Cardiac muscle cell (in vitro differentiated cells and primary cell): ENCODE results near the gene SHISA6. TPM values are rescaled to one million over a fixed set of nuclear protein-coding genes. Genes with fewer than 3 reads are reported as not detected.

Experiments used
- DNase-seq, 2 donors: peaks; one replicate each; pipeline versions ENCODE4 v3.0.0 to v3.0.0-alpha.2; 2010 to 2017; ENCODE audit warnings: low read depth in 1 of 2, low spot score in 1 of 2
- H3K27ac ChIP-seq: fragments of 200-600 bp; sonication (generic); 2 replicates; pipeline ENCODE4 v1.5.1; 2016
- H3K27me3 ChIP-seq: fragments of 200-600 bp; sonication (generic); 2 replicates; pipeline ENCODE4 v1.6.0; 2016; ENCODE audit warnings: control low read depth
- H3K36me3 ChIP-seq: fragments of 200-600 bp; sonication (generic); 2 replicates; pipeline ENCODE4 v1.5.1; 2016; ENCODE audit warnings: control low read depth
- H3K4me1 ChIP-seq: fragments of 200-600 bp; sonication (generic); 2 replicates; pipeline ENCODE4 v1.8.1; 2017; ENCODE audit warnings: low read depth, mild to moderate bottlenecking, mixed run types
- H3K4me3 ChIP-seq: fragments of 200-600 bp; sonication (generic); 2 replicates; pipeline ENCODE4 v1.5.1; 2016; ENCODE audit warnings: mild to moderate bottlenecking
- H3K9me3 ChIP-seq: fragments of 200-600 bp; sonication (generic); 2 replicates; pipeline ENCODE4 v1.5.1; 2017; ENCODE audit warnings: low read depth, mild to moderate bottlenecking, control low read depth
- CTCF ChIP-seq: IDR thresholded peaks from 2 replicates; pipeline ENCODE4 v1.5.1; 2012; ENCODE audit warnings: low read depth, mild to moderate bottlenecking, low read length
- polyA plus RNA-seq: library from polyadenylated mRNA; unstranded; fragments of >200 nt; fragmentation: Nextera tagmentation; extraction: Ambion mirVana; gene quantifications from 2 replicates; pipeline ENCODE4 v1.2.1, GENCODE V29; 2016
- total RNA-seq: library from RNA; depleted of rRNA; stranded (reverse); fragments of >200 nt; gene quantifications from 2 replicates; pipeline ENCODE4 v1.2.3, GENCODE V29; 2016

Gene SHISA6
- total and polyA plus RNA-seq, 2 experiments from 2014 or later: 0.17 to 0.45 TPM

GRCh38 chr17:11331547-11332513, 90.8 kb downstream of the SHISA6 start:
- H3K4me1 ChIP-seq: no peaks in the 10 kb centered on the region
- no peaks in the 10 kb centered on the region for H3K36me3 ChIP-seq
- H3K9me3 ChIP-seq: no peaks in the 10 kb centered on the region
- no peak for TF ChIP-seq CTCF
- no peak overlapping the region for H3K4me3 ChIP-seq
- no peak overlapping the region for H3K27ac ChIP-seq
- no peaks in the 10 kb centered on the region for H3K27me3 ChIP-seq
- no peak for DNase-seq

- H3K27me3 ChIP-seq: no peaks in the 10 kb centered on the region
- no peaks in the 10 kb centered on the region for H3K9me3 ChIP-seq
- DNase-seq: no peak
- H3K4me1 ChIP-seq: no peaks in the 10 kb centered on the region
- no peak overlapping the region for H3K4me3 ChIP-seq
- no peak for TF ChIP-seq CTCF
- H3K27ac ChIP-seq: no peak overlapping the region
- no peaks in the 10 kb centered on the region for H3K36me3 ChIP-seq
Measured at GRCh38 chr17:11332706-11333105, 91.7 kb downstream of the SHISA6 start.

GRCh38 chr17:11334493-11334892, 93.5 kb downstream of the SHISA6 start:
- TF ChIP-seq CTCF: no peak
- H3K4me3 ChIP-seq: no peak overlapping the region
- no peaks in the 10 kb centered on the region for H3K4me1 ChIP-seq
- H3K27ac ChIP-seq: no peak overlapping the region
- H3K9me3 ChIP-seq: no peaks in the 10 kb centered on the region
- no peaks in the 10 kb centered on the region for H3K27me3 ChIP-seq
- DNase-seq: no peak
- no peaks in the 10 kb centered on the region for H3K36me3 ChIP-seq

- Histone ChIP-seq H3K4me3 (no peak overlapping the region), H3K36me3 (no peaks in the 10 kb centered on the region), H3K27ac (no peak overlapping the region), H3K9me3 (no peaks in the 10 kb centered on the region), H3K4me1 (no peaks in the 10 kb centered on the region), H3K27me3 (no peaks in the 10 kb centered on the region)
- DNase-seq: no peak
- TF ChIP-seq CTCF: no peak
Measured at GRCh38 chr17:11336290-11336689, 95.3 kb downstream of the SHISA6 start.

GRCh38 chr17:11340803-11341202, 99.8 kb downstream of the SHISA6 start:
- no peak for DNase-seq
- Histone ChIP-seq H3K4me1 (no peaks in the 10 kb centered on the region), H3K4me3 (no peak overlapping the region), H3K36me3 (no peaks in the 10 kb centered on the region), H3K27ac (no peak overlapping the region), H3K9me3 (no peaks in the 10 kb centered on the region), H3K27me3 (no peaks in the 10 kb centered on the region)
- no peak for TF ChIP-seq CTCF
